ENCODE results near the gene RBM43.
"Not testable (repeated sequence)": the region's sequence is repeated elsewhere in the genome, so short reads cannot be mapped to it uniquely, and the experiment has no call there.

The RBM43 gene

DNA sequence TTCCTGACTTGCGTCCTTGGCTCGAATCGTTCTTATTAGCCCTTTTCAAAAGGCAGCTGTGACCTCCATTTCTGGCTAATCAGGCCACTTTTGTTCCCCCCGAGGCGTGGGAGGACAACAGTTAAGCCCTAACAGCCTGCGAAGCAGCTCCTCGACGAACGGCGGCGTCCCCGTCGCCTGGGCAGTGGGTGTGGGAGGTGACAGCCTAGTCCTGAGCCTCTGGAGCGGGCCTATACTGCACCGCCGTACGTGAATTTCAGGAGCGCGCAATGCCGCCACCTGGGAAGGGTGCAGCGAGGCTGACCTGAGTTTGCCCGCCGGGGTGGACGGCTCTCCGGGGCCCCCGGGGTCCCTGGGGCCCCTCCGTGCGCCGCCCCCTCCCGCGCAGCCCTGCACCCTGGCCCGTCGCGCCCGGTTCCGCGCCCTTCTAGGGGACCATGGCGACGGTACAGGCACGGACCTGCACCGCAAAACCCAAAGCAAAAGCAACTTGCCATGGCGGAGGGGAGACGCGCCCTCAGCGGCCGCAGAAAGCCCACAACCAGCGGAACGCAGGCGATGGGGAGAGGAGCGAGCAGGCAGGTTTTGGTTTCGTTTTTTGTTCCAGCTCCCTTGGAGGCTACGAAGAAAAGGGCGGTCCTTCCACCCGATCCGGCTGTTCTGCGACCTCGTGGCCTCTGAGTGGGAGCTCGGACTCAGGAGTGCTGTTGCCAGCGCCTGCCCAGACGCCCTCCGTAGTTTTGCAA, at the start of gene RBM43:
Gene RBM43, minus strand, starts transcription at position 633 of the 746 bp plus-strand sequence. Its CDS starts 136 bp downstream, at position 497.
- peak; percentile 93 to 94 for ATAC-seq

DNA sequence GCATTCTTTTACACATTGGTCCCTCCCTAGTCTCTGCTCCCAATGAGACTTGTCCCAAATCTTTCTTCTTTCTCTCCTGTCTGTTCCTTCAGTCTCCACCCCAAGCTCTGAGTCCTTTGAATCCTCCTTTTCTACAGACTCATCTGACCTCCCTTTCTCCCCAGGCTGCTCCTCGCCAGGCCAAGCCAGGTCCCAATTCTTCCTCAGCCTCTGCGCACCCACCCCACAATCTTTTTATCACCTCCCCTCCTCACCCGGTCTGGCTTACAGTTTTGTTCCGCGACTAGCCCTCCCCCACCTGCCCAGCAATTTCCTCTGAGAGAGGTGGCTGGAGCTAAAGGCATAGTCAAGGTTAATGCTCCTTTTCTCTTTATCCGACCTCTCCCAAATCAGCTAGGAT, 48.6 kb upstream of the RBM43 start:
- ATAC-seq, result not testable (repeated sequence)

DNA sequence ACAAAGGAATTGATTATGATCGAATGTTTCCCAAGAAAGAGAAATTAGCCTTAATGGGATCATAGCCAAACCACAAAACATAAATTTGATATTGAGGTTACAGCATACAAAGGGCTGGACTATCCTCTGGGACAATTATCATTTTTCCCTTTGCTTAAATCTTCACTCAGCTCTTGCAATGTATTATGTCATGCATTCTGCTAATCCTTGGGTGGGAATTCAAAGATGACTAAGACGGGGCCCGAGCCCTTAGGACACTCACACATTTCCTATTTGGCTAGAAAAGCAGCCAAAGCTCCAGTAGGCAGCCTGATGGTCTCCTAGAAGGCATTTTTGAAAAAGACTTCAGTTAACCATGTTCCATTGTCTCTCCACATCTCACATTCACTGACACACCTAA, 45.0 kb upstream of the RBM43 start:
- ATAC-seq, result no peak

DNA sequence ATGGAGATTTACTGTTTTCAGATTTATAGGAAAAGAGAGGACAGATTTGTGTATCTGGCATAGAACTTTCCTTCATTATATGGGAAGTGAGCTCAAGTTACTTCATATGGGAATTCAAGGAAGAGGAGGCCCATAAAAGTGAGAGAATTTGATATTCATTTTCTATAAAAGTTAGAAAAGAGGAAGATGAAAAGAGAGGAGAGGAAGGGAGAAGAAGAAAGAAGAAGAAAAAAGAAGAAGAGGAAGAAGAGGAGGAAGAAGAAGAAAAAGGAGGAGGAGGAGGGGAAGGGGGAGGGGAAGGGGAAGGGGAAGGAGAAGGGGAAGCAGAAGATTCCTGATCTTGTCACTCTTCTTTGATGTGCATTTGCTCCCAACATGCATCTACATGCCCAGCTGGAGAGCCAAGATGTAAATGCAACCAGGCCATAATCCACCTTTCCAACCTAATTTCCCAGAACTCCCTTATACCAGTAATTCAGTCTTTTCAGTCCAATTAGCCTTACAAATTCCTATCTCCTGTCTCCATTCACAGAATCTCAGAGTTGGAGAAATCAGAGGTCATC, 43.5 kb upstream of the RBM43 start:
- no peak for ATAC-seq

DNA sequence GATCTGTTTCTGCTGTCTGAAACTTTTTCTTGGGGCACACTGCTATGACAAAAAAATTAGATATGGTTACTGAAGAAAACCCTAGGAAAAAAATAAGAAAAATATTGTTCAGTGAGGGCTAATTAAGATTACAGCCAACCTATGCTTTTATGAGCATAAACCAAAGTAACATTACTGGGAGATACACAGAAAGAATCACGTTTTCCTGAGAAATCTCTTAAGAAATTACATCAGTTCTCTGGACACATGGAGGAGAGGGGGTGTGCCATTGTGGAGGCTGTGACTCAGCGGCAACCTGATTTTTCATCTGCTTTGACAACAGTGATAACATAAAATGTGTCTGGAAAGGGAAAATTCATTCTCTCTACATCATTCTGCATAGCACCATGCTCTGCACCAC, 41.2 kb upstream of the RBM43 start:
- no peak for ATAC-seq

DNA sequence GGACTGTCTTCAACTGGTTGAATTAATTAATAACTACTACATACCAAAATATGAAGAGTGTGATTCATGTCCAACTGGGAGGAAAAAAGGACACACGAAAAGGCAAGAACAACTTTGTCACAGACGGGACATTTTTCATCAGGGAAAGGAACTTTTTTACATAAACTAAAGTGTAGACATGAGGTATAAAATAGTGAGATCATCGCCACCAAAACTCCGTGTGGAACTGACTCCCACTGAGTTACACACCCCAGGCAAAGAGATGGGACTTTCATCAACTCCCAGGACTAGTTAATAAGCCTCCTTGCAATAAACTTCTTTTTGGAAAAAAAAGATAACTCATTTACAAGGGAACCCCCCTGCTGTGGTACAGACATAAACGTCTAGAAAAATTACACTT, 40.7 kb upstream of the RBM43 start:
- no peak for ATAC-seq

DNA sequence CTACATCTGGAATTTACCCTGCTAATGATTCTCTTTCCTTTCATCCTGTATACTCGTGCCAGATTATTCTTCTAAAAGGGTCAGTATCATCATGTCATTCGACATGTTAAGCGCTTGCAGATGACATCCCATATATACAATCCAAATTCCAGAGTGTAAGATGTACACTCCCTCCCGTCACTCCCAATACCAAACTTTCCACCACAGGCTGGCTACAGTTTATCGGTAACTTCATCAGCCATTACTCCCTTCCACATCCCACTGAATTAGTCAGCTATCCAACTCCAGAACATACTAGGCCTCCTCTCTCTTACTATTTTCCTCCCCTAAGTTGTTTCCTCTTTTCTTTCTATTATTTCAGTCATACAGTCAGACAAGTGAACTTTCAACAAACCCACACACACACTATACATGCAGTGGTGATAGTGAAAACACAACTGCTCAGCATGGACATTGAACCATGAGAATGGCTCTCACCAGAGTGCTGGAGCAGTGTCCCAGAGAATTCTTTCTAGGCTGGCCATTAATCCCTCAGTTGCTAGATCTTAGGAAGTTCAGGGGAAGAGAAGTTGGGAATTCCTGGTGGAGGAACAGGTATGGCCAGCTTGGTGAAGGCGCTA, 38.4 kb upstream of the RBM43 start:
- ATAC-seq, result no peak

DNA sequence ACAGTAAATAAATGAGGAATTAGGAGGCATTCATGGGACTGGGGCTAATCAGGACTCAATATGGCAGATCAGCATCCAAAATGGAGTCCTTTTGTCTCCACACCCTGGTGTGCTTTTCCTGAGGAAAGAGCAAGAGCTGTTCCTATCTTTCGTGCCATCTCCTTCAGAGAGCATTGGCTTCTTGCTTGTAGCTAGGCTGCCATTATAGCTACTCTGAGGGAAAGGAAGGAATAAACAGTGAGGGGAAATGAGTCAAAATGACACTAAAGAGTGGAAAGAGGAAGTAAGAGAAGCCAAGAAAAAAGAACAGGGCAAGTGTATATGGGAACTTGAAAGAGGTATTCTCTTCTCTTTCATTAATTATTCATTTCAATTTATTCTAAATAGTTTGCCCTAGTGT, 36.2 kb upstream of the RBM43 start:
- no peak for ATAC-seq

DNA sequence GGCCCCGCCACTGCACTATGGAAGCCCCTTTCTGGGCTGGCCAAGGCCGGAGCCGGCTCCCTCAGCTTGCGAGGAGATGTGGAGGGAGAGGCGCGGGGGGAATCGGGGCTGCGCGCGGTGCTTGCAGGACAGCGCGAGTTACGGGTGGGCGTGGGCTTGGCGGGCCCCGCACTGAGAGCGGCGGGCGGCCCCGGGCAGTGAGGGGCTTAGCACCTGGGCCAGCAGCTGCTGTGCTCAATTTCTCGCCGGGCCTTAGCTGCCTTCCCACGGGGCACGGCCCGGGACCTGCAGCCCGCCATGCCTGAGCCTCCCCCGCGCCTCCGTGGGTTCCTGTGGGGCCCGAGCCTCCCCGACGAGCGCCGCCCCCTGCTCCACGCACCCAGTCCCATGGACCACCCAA, 34.3 kb upstream of the RBM43 start:
- not testable (repeated sequence) for ATAC-seq

DNA sequence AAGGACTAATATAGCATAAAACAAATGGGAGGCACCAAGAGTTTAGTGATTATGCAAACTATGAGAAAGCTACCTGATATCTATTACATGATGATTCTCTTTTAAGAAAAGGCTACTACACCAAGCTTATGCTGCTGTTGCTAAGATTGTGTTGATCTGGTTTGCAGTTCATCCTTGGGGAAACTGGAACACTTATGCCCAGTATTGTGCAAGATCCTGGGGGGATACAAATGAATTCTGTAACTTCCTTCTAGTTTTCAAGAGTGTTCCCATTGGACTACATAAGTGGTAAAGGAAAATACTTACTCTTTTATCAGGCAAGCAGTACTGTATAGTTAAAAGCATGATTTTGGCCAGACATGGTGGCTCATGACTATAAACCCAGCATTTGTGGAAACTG, 30.9 kb upstream of the RBM43 start:
- ATAC-seq, result no peak

DNA sequence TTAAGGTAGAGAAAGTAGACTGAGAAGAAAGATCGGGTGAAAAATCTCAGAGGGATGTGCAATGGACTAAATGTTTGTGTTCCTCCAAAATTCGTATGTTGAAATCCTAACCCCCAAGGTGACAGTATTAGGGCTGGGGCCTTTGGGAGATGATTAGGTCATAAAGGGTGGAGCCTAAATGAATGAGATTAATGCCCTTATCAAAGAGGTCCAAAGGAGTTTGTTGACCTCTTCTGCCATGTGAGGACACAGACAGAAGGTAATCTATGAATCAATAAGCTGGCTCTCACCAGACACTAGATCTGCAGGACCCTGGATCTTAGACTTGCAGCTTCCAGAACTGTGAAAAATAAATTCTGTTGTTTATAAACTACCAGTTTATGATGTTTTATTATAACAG, 30.5 kb upstream of the RBM43 start:
- no peak for ATAC-seq

DNA sequence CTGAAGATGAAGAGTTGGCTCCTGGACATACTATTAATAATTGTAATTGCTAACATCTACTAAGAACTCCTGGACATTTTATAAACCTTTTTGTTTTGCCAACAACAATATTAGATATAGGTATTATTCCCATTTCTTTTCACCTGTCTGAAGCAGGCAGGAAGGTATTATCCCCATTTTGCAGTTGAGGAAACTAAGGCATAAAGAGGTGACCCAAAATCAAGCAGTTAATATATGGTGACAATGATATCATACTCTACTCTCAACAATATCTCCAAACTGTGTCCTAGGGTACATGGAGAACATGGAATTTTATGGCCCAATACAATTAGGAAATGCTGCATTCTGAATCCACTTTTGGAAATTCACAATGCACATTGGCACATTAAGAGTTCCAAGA, 29.6 kb upstream of the RBM43 start:
- ATAC-seq, result no peak

DNA sequence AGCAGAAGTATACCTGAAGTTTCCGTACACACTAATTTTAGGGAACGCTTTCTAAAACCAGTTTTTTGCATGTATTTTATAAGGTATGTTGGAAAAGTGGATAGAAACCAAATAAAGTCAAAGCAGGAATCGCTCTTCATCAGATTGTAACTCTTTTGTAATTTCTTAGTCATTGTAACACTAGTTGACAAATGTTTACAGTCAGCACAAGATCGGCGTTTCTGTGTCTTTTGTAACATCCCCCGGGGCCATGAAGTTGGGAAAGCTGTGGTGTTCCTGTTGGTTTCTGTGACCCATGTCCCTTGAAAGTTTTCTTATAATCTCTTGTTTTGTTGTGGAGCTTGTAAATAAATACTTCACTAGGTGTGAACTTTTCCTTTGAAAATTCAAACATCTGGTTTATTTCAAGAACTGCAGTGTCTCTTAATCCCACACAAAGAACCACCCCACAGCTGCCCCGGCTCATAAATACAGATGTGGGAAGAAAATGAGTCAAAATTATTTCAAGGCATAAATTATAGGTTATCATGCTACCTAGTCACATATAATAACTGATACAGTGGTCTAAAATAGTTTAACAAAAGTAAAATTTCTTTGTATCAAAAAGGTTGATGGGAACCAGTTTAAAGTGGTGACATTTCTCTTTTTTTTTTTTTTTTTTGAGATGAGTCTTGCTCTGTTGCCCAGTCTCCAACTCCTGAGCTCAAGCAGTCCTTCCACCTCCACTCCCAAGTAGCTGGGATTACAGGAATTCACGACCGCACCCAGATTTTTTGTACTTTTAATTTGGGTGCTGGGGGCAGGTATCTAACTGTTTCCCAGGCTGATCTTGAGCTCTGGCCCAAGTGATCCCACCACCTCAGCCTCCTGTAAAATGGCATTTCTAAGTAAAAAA, 28.6 kb upstream of the RBM43 start:
- ATAC-seq, result peak; percentile 14 to 31

DNA sequence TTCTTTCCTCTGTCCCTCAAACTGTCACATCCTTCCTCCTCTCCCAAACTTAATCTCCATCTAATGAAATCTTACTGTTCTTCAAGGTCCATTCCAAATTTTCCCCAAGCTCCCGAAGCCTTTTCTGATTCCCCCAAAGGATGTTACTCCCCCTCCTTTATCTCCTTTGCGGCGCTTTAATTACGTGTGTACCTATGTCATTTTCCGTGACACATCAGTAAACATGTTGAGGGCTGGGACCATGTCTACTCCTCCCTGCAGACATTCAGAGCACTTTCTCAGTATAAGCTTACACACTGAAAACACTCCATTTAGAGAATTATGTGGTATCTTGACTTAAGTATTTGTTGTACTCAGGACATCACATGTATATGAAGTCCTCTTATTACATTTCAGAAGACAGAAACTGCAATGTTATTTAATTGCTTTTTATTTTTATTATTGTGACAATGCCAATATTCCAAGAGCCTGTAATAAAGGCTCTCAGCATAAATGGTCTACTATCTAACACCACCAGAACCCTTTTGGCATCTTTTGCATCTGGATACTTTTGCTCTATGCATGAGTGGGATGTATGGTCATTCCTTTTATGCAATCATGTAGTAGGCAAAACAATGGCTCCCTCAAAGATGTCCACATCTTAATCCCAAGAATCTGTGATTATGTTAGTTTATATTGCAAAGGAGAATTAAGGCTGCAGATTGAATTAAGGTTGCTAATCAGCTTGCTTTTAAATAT, 26.0 kb upstream of the RBM43 start:
- no peak for ATAC-seq

DNA sequence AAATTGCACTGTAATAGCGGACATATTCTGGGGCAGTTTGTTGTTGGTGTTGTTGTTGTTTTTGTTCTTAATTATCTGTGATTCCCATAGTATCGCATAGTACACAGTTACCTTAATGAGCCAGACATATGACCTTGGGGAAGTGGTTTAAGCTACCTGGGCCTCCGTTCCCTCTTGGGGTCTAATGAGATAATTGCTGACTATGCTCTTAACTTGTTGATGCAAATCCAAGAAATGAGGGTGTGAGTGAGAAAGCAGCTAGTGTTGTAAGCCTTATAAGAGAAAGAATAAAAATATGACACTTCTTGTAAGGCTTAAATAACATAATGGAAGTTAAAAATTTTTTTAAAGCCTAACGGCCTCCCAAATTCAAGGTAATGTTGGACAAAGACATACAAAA, 20.7 kb upstream of the RBM43 start:
- no peak for ATAC-seq

DNA sequence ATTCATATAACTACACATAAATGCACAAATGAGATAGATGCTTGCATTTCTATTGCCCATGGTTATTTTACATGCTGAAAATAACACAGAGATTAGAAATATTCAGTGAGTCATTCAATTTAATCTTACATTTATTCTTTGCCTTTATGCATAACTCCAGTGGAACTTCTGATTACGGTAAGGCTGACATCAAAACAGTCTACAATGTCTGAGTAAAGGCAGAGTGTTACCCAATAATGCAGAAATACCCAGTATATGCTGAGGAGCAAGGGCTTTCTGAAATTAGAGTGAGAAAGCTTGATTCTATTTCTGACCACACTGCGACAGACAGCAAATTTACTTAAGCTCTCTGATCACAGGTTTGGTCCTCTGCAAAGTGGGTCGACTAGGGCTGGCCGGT, 18.6 kb upstream of the RBM43 start:
- ATAC-seq, result no peak

DNA sequence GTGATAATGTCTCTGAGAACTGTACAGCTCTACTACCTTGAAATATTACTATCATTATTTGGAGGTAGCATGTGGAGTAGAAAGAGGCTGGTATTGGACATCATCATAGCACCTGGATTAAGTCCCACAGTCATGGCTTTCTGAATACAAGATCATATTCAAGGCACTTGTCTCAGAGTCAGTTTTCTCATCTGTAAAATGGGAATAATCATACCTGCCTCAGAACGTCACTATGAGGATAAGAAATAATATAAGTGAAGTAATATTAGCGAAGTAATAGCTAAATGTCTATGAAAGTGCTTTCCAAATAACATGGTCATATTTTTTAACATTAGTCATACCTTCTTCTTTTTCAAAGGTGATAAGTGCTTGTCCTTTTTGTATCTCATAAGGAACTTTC, 16.8 kb upstream of the RBM43 start:
- ATAC-seq, result no peak

DNA sequence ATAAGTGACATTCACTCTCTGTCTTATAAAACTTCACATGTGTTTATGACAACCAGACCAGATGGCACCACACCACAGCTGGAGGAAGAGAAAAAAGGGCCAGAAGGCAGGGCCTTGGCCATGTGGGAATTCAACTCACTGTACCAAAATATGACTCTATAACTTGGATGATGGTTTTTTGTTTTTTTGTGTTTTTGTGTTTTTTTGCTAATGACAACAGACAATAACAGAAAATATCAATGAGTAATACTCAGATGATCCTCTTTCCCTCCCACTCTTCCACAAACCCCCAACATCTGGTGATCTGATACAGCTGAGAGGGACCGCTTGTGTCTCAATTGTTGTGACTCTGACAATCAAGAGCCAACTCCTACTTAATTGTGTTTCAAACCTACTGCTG, 15.4 kb upstream of the RBM43 start:
- no peak for ATAC-seq

DNA sequence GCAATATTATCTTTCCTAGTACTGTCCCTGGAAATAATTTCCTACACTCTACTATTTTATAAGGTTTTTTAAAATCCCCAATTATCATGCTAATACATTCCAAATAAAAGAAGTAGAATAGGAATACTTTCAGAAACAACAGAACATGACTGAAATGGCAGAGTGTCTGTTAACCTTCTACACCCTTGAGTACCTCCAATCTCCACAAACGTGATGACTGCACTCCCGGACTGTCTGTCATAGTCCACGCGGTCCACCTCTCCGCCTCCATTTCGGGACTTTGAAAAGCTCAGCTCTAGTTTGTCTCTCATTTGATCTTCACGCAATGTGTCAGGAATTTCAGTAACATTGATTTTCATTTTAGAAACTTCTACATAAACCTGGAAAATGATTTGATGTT, 13.6 kb upstream of the RBM43 start:
- no peak for ATAC-seq

DNA sequence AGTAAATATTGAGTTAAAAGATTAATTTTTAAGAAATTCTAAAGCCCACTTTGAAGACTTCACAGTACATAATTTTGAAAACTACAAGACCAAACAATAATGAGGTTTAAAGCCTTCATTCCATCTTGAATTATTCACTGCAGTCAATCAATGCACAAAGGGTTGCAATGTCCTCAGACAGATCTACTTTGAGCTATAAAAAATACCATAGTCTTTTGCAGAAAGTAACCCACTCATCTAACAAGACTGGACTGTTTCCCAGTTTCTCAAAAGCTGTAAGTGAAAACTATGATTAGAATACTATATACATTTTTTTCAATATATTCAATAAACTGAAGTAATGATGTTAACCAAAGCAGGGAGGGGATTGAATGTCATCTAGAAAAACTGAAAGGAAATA, 10.2 kb upstream of the RBM43 start:
- no peak for ATAC-seq

DNA sequence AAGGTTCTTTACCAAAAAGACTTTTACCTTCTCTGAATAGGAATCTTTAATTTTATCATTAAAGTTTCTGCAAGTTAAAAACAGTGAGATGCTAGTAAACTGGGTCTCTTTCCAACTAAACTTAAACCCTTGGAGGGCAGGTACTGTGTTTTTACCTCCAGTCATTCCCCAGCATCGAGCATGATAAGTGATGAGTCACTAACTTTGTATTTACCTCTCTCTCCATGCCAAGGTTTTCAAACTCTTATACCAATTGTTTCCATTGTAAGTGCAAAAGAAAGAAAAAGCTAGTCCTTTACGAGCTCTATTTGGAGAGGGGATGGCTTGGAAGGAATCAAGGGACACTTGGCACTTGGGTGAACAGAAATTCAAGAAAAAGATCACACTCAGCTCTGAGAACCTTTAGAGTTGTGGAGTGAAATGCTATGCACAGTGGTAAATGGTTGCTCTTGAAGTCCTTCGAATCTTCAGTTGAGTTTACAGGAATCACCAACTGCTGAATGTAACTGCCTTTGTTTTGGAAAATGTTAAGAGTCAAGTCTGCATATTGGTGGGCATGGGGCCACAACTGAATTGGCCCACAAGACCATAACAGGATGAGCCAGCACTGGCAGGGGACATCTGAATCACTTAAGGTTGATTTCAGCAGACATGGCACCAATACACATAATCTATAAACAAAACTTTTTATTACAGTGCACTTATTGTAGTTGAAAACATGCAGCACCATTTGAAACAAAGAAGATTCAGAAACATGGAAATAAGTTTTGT, 8.3 kb upstream of the RBM43 start:
- no peak for ATAC-seq

DNA sequence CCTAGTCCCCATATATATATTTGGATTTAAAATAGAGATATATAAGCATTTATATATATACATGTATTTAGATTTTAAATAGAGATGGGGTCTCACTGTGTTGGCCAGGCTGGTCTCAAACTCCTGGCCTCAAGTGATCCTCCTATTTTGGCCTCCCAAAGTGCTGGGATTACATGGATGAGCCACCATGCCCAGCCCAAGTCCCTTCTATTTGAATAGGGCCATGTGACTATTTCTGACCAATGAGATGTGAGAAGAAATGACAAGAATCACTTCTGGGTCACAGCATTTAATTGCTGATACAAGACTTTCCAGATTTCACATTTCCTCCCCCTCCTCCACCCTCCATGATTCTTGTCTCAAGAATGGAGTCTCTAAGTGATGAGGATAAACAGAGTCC, 6.4 kb upstream of the RBM43 start:
- ATAC-seq, result no peak

All from activated CD4-positive, CD25-positive, alpha-beta regulatory T cell treated with anti-CD3 and anti-CD28 coated beads, Interleukin-2, amount 50 U/mL, for 24 hours (primary cell).